ENCODE data around the gene SNORC. TPM values are rescaled to one million over a fixed set of nuclear protein-coding genes. Genes with fewer than 3 reads are reported as not detected.

Gene SNORC
- total and polyA plus RNA-seq, 2 of the 13 experiments (the other 11 are each of a cell fraction or from before 2014, with no cell fraction given): 59.1 to 86.1 TPM

DNA sequence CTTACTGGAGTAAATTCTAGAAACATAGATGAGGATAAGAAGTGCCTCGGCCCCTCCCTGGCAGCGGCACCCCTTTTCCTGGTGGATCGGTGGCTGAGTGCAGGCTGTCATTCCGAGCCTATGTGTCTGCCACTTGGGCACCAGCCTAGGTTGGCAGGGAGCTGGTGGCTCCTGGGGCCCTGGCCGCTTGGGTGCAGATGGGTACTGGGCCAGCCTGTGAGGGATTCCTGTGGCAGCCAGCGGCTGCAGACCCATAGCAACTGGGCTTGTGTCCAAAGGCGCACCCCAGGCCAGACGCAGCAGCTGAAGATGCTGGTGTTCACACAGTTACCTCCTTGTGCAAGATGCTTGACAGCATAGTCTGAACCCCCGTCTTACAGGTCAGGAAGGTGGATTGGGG lies 2.8 kb downstream of the SNORC start (continued):
- TF ChIP-seq ZNF136 (CRISPR knock-in tag; IDR thresholded peaks at IDR 0.05; ENCODE audit: low read depth) (no peak), KDM5A (IDR thresholded peaks at IDR 0.05; ENCODE audit: borderline replicate concordance, low read length) (no peak), ZNF10 (CRISPR knock-in tag; IDR thresholded peaks at IDR 0.05; ENCODE audit: borderline replicate concordance, low read depth) (no peak), ZEB1 (IDR thresholded peaks at IDR 0.05; ENCODE audit: insufficient replicate concordance, low read depth) (no peak), HIVEP1 (CRISPR knock-in tag; IDR thresholded peaks at IDR 0.05) (0 out of 2 replicates have a peak, but pooled peaks have one; percentile 6), ZNF441 (CRISPR knock-in tag; IDR thresholded peaks at IDR 0.05; ENCODE audit: borderline replicate concordance) (no peak), ZNF326 (CRISPR knock-in tag; IDR thresholded peaks at IDR 0.05; ENCODE audit: borderline replicate concordance) (peak; percentile 11; the same call in 1 of the 2 replicates), SAFB2 (CRISPR knock-in tag; IDR thresholded peaks at IDR 0.05; ENCODE audit: borderline replicate concordance, low read depth) (0 out of 2 replicates have a peak, but pooled peaks have one; percentile 15), ZNF224 (CRISPR knock-in tag; IDR thresholded peaks at IDR 0.05) (no peak), IRF2 (CRISPR knock-in tag; IDR thresholded peaks at IDR 0.05) (no peak), U2AF1 (optimal IDR thresholded peaks at IDR 0.05; ENCODE audit: low read depth, low read length) (no peak), POLR2AphosphoS5 (IDR thresholded peaks at IDR 0.05; ENCODE audit: low read depth, low read length) (peak; percentile 35; the same call in 1 of the 2 replicates), SRSF4 (IDR thresholded peaks at IDR 0.05; ENCODE audit: low read depth, low read length, poor library complexity, severe bottlenecking) (no peak)
- TF ChIP-seq, protein P1, sequence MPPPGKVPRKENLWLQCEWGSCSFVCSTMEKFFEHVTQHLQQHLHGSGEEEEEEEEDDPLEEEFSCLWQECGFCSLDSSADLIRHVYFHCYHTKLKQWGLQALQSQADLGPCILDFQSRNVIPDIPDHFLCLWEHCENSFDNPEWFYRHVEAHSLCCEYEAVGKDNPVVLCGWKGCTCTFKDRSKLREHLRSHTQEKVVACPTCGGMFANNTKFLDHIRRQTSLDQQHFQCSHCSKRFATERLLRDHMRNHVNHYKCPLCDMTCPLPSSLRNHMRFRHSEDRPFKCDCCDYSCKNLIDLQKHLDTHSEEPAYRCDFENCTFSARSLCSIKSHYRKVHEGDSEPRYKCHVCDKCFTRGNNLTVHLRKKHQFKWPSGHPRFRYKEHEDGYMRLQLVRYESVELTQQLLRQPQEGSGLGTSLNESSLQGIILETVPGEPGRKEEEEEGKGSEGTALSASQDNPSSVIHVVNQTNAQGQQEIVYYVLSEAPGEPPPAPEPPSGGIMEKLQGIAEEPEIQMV (CRISPR knock-in tag; IDR thresholded peaks at IDR 0.05; ENCODE audit: low read depth): no peak
- TF ChIP-seq, protein P2, sequence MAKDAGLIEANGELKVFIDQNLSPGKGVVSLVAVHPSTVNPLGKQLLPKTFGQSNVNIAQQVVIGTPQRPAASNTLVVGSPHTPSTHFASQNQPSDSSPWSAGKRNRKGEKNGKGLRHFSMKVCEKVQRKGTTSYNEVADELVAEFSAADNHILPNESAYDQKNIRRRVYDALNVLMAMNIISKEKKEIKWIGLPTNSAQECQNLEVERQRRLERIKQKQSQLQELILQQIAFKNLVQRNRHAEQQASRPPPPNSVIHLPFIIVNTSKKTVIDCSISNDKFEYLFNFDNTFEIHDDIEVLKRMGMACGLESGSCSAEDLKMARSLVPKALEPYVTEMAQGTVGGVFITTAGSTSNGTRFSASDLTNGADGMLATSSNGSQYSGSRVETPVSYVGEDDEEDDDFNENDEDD (CRISPR knock-in tag; IDR thresholded peaks at IDR 0.05; ENCODE audit: borderline replicate concordance): no peak
- TF ChIP-seq, protein P3, sequence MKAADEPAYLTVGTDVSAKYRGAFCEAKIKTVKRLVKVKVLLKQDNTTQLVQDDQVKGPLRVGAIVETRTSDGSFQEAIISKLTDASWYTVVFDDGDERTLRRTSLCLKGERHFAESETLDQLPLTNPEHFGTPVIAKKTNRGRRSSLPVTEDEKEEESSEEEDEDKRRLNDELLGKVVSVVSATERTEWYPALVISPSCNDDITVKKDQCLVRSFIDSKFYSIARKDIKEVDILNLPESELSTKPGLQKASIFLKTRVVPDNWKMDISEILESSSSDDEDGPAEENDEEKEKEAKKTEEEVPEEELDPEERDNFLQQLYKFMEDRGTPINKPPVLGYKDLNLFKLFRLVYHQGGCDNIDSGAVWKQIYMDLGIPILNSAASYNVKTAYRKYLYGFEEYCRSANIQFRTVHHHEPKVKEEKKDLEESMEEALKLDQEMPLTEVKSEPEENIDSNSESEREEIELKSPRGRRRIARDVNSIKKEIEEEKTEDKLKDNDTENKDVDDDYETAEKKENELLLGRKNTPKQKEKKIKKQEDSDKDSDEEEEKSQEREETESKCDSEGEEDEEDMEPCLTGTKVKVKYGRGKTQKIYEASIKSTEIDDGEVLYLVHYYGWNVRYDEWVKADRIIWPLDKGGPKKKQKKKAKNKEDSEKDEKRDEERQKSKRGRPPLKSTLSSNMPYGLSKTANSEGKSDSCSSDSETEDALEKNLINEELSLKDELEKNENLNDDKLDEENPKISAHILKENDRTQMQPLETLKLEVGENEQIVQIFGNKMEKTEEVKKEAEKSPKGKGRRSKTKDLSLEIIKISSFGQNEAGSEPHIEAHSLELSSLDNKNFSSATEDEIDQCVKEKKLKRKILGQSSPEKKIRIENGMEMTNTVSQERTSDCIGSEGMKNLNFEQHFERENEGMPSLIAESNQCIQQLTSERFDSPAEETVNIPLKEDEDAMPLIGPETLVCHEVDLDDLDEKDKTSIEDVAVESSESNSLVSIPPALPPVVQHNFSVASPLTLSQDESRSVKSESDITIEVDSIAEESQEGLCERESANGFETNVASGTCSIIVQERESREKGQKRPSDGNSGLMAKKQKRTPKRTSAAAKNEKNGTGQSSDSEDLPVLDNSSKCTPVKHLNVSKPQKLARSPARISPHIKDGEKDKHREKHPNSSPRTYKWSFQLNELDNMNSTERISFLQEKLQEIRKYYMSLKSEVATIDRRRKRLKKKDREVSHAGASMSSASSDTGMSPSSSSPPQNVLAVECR (CRISPR knock-in tag; IDR thresholded peaks at IDR 0.05; ENCODE audit: borderline replicate concordance): no peak
- TF ChIP-seq, protein P4, sequence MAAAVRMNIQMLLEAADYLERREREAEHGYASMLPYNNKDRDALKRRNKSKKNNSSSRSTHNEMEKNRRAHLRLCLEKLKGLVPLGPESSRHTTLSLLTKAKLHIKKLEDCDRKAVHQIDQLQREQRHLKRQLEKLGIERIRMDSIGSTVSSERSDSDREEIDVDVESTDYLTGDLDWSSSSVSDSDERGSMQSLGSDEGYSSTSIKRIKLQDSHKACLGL (CRISPR knock-in tag; IDR thresholded peaks at IDR 0.05): no peak
- TF ChIP-seq, protein P5, sequence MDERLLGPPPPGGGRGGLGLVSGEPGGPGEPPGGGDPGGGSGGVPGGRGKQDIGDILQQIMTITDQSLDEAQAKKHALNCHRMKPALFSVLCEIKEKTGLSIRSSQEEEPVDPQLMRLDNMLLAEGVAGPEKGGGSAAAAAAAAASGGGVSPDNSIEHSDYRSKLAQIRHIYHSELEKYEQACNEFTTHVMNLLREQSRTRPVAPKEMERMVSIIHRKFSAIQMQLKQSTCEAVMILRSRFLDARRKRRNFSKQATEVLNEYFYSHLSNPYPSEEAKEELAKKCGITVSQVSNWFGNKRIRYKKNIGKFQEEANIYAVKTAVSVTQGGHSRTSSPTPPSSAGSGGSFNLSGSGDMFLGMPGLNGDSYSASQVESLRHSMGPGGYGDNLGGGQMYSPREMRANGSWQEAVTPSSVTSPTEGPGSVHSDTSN (CRISPR knock-in tag; IDR thresholded peaks at IDR 0.05): no peak
- TF ChIP-seq, protein P6, sequence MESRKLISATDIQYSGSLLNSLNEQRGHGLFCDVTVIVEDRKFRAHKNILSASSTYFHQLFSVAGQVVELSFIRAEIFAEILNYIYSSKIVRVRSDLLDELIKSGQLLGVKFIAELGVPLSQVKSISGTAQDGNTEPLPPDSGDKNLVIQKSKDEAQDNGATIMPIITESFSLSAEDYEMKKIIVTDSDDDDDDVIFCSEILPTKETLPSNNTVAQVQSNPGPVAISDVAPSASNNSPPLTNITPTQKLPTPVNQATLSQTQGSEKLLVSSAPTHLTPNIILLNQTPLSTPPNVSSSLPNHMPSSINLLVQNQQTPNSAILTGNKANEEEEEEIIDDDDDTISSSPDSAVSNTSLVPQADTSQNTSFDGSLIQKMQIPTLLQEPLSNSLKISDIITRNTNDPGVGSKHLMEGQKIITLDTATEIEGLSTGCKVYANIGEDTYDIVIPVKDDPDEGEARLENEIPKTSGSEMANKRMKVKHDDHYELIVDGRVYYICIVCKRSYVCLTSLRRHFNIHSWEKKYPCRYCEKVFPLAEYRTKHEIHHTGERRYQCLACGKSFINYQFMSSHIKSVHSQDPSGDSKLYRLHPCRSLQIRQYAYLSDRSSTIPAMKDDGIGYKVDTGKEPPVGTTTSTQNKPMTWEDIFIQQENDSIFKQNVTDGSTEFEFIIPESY (CRISPR knock-in tag; IDR thresholded peaks at IDR 0.05): no peak
